Testis (tissue), 2 donors: ENCODE measurements around the gene UNC119.

ENCODE experiments used
- POLR2A ChIP-seq: fragments of 450-650 bp; IDR thresholded peaks from one replicate; pipeline ENCODE4 v1.6.1; 2017; ENCODE audit warnings: antibody characterized with exemption, mild to moderate bottlenecking, moderate library complexity
- TF ChIP-seq, protein P1 (sequence below), 3 experiments: fragments of 450-650 bp in 2 of 3; fragments of 200-600 bp in 1 of 3; sonication (generic) in 1 of 3; IDR thresholded peaks; one replicate each; pipeline ENCODE4 v1.5.1; 2016 to 2019; ENCODE audit warnings: antibody characterized with exemption in 3 of 3, mild to moderate bottlenecking in 2 of 3, moderate library complexity in 1 of 3

DNA sequence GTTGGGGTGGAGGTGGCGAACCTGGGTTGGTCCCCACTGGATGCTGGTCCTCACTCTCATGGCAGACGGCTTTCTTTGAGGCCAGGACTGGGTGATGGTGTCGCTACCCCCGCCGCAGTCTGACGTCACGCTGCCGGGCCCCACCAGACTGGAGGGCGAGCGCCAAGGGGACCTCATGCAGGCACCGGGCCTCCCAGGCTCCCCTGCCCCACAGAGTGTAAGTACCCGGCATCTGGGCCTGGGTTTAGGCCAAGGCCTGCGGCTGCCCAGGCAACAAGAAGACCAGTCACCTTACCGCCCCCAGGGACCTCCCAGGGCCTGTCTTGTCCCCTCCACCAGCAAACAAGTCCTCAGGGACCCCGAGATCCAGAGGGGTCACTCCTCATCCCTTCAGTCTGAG is 28.5 kb downstream of the UNC119 start:
- TF ChIP-seq POLR2A, result no peak
- TF ChIP-seq, protein P1, sequence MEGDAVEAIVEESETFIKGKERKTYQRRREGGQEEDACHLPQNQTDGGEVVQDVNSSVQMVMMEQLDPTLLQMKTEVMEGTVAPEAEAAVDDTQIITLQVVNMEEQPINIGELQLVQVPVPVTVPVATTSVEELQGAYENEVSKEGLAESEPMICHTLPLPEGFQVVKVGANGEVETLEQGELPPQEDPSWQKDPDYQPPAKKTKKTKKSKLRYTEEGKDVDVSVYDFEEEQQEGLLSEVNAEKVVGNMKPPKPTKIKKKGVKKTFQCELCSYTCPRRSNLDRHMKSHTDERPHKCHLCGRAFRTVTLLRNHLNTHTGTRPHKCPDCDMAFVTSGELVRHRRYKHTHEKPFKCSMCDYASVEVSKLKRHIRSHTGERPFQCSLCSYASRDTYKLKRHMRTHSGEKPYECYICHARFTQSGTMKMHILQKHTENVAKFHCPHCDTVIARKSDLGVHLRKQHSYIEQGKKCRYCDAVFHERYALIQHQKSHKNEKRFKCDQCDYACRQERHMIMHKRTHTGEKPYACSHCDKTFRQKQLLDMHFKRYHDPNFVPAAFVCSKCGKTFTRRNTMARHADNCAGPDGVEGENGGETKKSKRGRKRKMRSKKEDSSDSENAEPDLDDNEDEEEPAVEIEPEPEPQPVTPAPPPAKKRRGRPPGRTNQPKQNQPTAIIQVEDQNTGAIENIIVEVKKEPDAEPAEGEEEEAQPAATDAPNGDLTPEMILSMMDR (IDR thresholded peaks at IDR 0.05), result no peak
